ENCODE measurements around the gene GPR137.
A peak's percentile ranks its signal among the peaks of the same experiment; 100 is the strongest.

Gene GPR137, protein sequence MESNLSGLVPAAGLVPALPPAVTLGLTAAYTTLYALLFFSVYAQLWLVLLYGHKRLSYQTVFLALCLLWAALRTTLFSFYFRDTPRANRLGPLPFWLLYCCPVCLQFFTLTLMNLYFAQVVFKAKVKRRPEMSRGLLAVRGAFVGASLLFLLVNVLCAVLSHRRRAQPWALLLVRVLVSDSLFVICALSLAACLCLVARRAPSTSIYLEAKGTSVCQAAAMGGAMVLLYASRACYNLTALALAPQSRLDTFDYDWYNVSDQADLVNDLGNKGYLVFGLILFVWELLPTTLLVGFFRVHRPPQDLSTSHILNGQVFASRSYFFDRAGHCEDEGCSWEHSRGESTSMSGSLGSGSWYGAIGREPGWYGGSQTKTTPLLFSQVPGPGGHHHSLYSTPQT

DNA sequence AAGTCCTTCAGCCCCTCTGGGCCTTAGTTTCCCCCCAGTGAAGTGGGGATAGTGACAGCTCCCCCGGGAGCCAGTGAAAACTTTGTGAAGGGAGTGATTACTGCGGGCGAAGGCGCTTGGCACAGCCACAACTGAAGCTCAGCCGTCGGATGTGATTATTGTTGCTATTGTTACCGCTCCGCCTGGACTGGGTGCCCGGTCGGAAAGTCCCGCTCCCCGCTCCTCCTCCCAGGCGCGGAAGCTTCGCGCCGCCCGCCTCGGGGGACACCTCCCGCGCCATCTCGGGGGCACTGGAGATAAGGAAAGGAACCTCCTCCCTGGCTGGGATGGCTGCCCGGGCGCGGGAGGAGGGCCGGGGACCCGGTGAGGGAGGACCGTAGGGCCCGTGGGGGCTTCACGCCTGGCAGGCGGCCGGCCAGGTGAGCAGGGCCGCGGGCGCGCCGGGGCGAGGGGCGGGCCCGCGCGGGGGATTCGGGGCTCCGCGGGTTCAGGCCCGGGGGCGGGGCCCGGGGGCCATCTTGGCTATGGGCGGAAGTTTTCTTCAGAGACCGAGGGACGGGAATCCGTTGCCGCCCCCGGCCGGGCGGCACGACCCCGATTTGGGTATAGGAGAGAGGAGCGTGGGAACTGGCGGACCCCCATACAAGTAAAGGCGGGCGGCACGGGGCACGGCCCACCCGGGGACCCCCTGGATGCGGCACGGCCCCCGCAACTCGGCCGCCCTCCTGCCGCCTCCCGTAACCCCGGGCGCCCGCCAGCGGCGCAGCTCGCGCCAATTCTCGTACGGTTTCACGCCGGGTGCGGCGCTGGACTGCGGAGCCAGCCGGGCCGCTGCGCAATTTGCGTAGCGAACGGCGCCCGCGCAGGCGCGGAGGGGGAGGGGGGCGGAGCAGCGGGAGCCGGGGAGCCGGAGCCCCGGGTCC is at the start of gene GPR137:
Gene GPR137, plus strand, starts transcription at position 887 of the 923 bp plus-strand sequence. CDS start 677 bp downstream, outside the sequence.
- Histone ChIP-seq H3K9ac (ENCODE audit: low read depth in 1 of 2, low read length in 2 of 2) (peak within 1 kb of the TSS; percentile 80 to 88), H3K27ac (ENCODE audit: low read depth, low read length) (peak within 1 kb of the TSS; percentile 97), H3K27me3 (ENCODE audit: control insufficient read depth in 1 of 2, insufficient read depth in 2 of 2, low read length in 2 of 2) (peaks cover 0 to 2% of the 10 kb centered on the region in 2 donors), H3K4me3 (ENCODE audit: low read depth in 1 of 2, low read length in 2 of 2) (peak within 1 kb of the TSS; percentile 87 to 91), H3K9me3 (ENCODE audit: control insufficient read depth in 1 of 2, low read length in 2 of 2) (no peaks in the 10 kb centered on the region), H3K4me1 (ENCODE audit: control insufficient read depth in 1 of 2, insufficient read depth in 2 of 2, low read length in 2 of 2) (peaks cover 20 to 23% of the 10 kb centered on the region in 2 donors), H3K36me3 (ENCODE audit: control insufficient read depth in 1 of 2, insufficient read depth in 2 of 2, low read length in 2 of 2) (peaks cover 0 to 7% of the 10 kb centered on the region in 2 donors)

DNA sequence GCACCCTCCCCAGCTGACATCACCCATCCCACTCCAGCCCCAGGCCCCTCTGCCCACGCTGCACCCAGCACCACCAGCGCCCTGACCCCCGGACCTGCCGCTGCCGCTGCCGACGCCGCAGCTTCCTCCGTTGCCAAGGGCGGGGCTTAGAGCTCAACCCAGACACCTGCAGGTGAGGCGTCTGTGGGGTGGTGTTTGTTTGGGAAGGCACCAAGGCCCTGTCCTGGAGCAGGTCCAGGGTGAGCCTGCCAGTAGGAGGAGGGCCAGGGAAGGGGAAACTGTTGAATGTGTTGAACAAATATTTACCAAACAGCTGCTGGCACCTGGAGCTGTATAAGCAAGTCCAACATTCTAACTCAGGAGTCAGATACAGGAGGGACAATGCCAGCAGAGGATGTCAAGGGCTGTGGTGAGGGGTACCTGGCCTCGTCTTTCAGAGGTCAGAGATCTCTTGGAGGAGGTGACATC is 48.1 kb upstream of the GPR137 start:
- H3K4me1 ChIP-seq (ENCODE audit: control insufficient read depth in 1 of 2, insufficient read depth in 2 of 2, low read length in 2 of 2) = peaks cover 53 to 55% of the 10 kb centered on the region in 2 donors
- H3K9me3 ChIP-seq (ENCODE audit: control insufficient read depth in 1 of 2, low read length in 2 of 2) = no peaks in the 10 kb centered on the region
- H3K4me3 ChIP-seq (ENCODE audit: low read depth in 1 of 2, low read length in 2 of 2) = peak overlapping the region in 1 of 2 donors; percentile 7
- no peaks in the 10 kb centered on the region for H3K27me3 ChIP-seq (ENCODE audit: control insufficient read depth in 1 of 2, insufficient read depth in 2 of 2, low read length in 2 of 2)
- peak overlapping the region; percentile 34 for H3K27ac ChIP-seq (ENCODE audit: low read depth, low read length)
- H3K36me3 ChIP-seq (ENCODE audit: control insufficient read depth in 1 of 2, insufficient read depth in 2 of 2, low read length in 2 of 2) = peaks cover 0 to 5% of the 10 kb centered on the region in 2 donors
- peak overlapping the region in 1 of 2 donors; percentile 34 for H3K9ac ChIP-seq (ENCODE audit: low read depth in 1 of 2, low read length in 2 of 2)

DNA sequence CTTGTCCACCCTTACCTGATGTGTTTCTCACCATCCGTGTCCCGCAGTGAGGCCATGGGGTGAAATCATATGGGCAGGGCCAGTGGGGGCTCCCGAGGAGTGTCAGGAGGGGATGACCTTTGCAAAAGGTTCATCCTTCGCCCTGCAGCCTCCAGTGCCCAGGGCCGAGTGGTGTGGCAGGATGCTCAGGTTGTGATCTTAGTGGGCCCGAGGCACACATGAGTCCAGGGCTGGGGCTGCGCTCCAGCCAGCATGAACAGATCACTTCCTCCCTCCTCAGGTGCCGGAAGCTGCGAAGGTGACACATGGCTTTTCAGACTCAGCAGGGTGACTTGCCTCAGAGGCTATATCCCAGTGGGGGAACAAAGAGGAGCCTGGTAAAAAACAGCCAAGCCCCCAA is 47.6 kb upstream of the GPR137 start:
- Histone ChIP-seq H3K27ac (ENCODE audit: low read depth, low read length) (peak overlapping the region; percentile 53), H3K9me3 (ENCODE audit: control insufficient read depth in 1 of 2, low read length in 2 of 2) (no peaks in the 10 kb centered on the region), H3K4me3 (ENCODE audit: low read depth in 1 of 2, low read length in 2 of 2) (peak overlapping the region in 1 of 2 donors; percentile 7), H3K4me1 (ENCODE audit: control insufficient read depth in 1 of 2, insufficient read depth in 2 of 2, low read length in 2 of 2) (peaks cover 59 to 61% of the 10 kb centered on the region in 2 donors), H3K9ac (ENCODE audit: low read depth in 1 of 2, low read length in 2 of 2) (peak overlapping the region in 1 of 2 donors; percentile 34), H3K36me3 (ENCODE audit: control insufficient read depth in 1 of 2, insufficient read depth in 2 of 2, low read length in 2 of 2) (peaks cover 0 to 5% of the 10 kb centered on the region in 2 donors), H3K27me3 (ENCODE audit: control insufficient read depth in 1 of 2, insufficient read depth in 2 of 2, low read length in 2 of 2) (no peaks in the 10 kb centered on the region)

DNA sequence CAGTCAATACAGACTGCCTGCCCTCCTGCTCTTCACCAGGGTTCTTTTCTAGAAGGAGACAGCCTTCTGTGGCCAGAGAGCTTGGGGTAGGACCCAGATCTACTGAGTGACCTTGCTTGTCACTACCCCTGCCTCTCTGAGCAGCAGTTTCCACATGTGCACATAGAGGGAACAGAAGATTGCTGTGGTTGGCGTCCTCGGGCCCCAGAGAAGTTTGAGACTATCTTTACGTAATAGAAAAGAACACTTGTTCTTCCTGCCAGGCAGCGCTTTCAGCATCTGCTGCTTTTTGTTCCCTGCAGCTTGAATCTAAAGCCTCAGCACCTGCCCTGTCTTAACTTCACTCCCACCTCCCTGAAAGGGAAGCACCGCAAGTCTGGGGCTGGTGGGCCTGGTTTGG is 46.6 kb upstream of the GPR137 start:
- no peaks in the 10 kb centered on the region for H3K9me3 ChIP-seq (ENCODE audit: control insufficient read depth in 1 of 2, low read length in 2 of 2)
- H3K9ac ChIP-seq (ENCODE audit: low read depth in 1 of 2, low read length in 2 of 2) = peak overlapping the region in 1 of 2 donors; percentile 22
- peak overlapping the region; percentile 53 for H3K27ac ChIP-seq (ENCODE audit: low read depth, low read length)
- H3K27me3 ChIP-seq (ENCODE audit: control insufficient read depth in 1 of 2, insufficient read depth in 2 of 2, low read length in 2 of 2) = no peaks in the 10 kb centered on the region
- H3K4me3 ChIP-seq (ENCODE audit: low read depth in 1 of 2, low read length in 2 of 2) = no peak overlapping the region
- peaks cover 0 to 14% of the 10 kb centered on the region in 2 donors for H3K36me3 ChIP-seq (ENCODE audit: control insufficient read depth in 1 of 2, insufficient read depth in 2 of 2, low read length in 2 of 2)
- H3K4me1 ChIP-seq (ENCODE audit: control insufficient read depth in 1 of 2, insufficient read depth in 2 of 2, low read length in 2 of 2) = peaks cover 61% of the 10 kb centered on the region in 2 donors

DNA sequence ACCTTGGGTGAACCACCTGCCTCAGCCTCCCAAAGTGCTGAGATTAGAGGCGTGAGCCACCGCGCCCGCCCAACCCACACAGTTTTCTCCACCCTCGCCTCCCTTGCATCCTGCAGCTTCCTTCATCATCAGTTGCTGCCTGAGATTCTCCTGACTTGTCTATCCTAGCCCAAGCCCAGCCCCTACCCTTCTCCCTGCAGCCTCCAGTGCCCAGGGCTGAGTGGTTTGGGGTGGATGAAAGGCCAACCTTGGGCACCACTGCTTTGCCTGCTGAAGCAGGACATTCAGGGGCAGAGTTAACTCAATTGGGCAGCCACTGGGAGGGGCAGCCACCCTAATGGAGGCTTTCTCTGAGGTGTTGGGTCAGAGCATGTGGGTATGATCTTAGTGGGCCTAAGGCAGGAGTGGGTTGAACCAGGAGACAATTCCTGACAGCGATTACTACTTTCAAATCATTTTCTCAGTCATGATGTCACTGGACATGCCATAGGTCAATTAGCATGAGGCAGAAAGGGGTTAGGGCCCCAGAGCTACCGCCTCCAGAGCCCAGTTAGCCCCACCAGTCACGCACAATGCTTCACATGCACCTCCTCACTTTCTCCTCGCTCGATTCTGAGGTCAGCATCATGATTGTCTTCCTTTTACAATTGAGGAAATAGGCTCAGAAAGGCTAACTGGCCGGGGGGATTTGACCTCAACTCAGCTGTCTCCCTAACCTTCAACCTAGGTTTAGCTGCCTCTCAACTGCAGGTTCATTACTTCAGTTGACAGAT is 45.8 kb upstream of the GPR137 start:
- Histone ChIP-seq H3K4me1 (ENCODE audit: control insufficient read depth in 1 of 2, insufficient read depth in 2 of 2, low read length in 2 of 2) (peaks cover 63 to 64% of the 10 kb centered on the region in 2 donors), H3K27ac (ENCODE audit: low read depth, low read length) (peak overlapping the region; percentile 99), H3K9ac (ENCODE audit: low read depth in 1 of 2, low read length in 2 of 2) (peak overlapping the region; percentile 93 to 97), H3K4me3 (ENCODE audit: low read depth in 1 of 2, low read length in 2 of 2) (peak overlapping the region; percentile 75 to 79), H3K27me3 (ENCODE audit: control insufficient read depth in 1 of 2, insufficient read depth in 2 of 2, low read length in 2 of 2) (no peaks in the 10 kb centered on the region), H3K9me3 (ENCODE audit: control insufficient read depth in 1 of 2, low read length in 2 of 2) (no peaks in the 10 kb centered on the region), H3K36me3 (ENCODE audit: control insufficient read depth in 1 of 2, insufficient read depth in 2 of 2, low read length in 2 of 2) (peaks cover 0 to 17% of the 10 kb centered on the region in 2 donors)

DNA sequence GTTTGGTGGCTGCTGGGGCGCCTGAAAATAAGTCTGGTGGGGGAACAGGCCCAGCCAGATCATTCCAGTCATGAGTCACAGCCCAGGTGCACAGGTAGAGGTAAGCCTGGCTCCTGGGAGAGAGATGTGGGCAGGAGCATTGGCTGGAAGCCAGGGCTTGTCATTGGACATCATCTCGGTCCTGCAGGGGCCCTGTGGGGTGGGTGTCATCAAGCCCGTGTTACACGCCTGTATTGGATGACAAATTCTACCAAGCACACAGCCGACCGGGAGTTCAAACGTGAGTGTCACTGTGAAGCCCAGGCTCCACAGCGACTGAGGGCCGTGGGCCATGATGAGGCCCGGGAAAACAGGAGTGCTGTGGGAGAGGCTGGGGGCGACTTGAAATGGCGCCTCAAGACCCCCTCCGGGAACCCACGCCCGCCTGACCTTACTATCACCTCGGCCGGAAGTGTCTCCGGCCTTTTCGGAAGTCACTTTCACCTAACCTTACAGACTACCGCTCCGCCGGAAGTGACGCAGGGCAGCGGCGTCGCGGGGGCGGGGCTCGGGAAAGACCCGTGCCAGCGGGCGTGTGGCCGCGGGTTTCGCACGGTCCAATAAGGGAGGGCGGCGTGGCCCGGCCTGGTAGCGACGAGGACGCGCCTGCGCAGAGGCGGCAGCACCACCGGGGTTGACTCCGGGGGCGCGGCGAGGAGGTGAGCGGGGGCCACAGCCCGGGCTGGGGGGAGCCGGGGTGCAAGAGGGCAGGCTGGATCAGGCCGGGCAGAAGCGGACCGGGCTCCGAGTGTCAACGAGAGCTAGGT is 45.0 kb upstream of the GPR137 start, which contains the start of gene FKBP2:
Gene FKBP2, plus strand, starts transcription at position 661 of the 806 bp plus-strand sequence. CDS start 1,293 bp downstream, outside the sequence.
- Histone ChIP-seq H3K9me3 (ENCODE audit: control insufficient read depth in 1 of 2, low read length in 2 of 2) (no peaks in the 10 kb centered on the region), H3K27ac (ENCODE audit: low read depth, low read length) (peak within 1 kb of the TSS; percentile 99), H3K27me3 (ENCODE audit: control insufficient read depth in 1 of 2, insufficient read depth in 2 of 2, low read length in 2 of 2) (no peaks in the 10 kb centered on the region), H3K36me3 (ENCODE audit: control insufficient read depth in 1 of 2, insufficient read depth in 2 of 2, low read length in 2 of 2) (peaks cover 0 to 17% of the 10 kb centered on the region in 2 donors), H3K9ac (ENCODE audit: low read depth in 1 of 2, low read length in 2 of 2) (peak within 1 kb of the TSS; percentile 93 to 97), H3K4me3 (ENCODE audit: low read depth in 1 of 2, low read length in 2 of 2) (peak within 1 kb of the TSS; percentile 82 to 84), H3K4me1 (ENCODE audit: control insufficient read depth in 1 of 2, insufficient read depth in 2 of 2, low read length in 2 of 2) (peaks cover 56 to 66% of the 10 kb centered on the region in 2 donors)

DNA sequence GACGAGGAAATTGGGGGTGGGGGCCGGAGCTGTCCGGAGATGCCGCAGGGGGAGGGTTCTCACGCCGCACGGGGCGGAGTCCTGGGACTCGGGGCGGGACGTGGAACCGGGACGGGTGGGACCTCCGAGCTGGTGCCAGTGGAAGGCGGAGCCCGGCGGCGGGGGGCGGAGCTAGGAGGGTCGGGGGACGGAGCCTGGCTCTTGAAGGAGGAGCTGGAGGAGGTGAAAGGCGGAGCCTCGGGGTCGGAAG is 44.5 kb upstream of the GPR137 start:
- Histone ChIP-seq H3K9ac (ENCODE audit: low read depth in 1 of 2, low read length in 2 of 2) (peak overlapping the region in 1 of 2 donors; percentile 93), H3K9me3 (ENCODE audit: control insufficient read depth in 1 of 2, low read length in 2 of 2) (no peaks in the 10 kb centered on the region), H3K4me3 (ENCODE audit: low read depth in 1 of 2, low read length in 2 of 2) (peak overlapping the region; percentile 73 to 75), H3K36me3 (ENCODE audit: control insufficient read depth in 1 of 2, insufficient read depth in 2 of 2, low read length in 2 of 2) (peaks cover 0 to 17% of the 10 kb centered on the region in 2 donors), H3K4me1 (ENCODE audit: control insufficient read depth in 1 of 2, insufficient read depth in 2 of 2, low read length in 2 of 2) (peaks cover 56 to 67% of the 10 kb centered on the region in 2 donors), H3K27me3 (ENCODE audit: control insufficient read depth in 1 of 2, insufficient read depth in 2 of 2, low read length in 2 of 2) (no peaks in the 10 kb centered on the region), H3K27ac (ENCODE audit: low read depth, low read length) (peak overlapping the region; percentile 99)

DNA sequence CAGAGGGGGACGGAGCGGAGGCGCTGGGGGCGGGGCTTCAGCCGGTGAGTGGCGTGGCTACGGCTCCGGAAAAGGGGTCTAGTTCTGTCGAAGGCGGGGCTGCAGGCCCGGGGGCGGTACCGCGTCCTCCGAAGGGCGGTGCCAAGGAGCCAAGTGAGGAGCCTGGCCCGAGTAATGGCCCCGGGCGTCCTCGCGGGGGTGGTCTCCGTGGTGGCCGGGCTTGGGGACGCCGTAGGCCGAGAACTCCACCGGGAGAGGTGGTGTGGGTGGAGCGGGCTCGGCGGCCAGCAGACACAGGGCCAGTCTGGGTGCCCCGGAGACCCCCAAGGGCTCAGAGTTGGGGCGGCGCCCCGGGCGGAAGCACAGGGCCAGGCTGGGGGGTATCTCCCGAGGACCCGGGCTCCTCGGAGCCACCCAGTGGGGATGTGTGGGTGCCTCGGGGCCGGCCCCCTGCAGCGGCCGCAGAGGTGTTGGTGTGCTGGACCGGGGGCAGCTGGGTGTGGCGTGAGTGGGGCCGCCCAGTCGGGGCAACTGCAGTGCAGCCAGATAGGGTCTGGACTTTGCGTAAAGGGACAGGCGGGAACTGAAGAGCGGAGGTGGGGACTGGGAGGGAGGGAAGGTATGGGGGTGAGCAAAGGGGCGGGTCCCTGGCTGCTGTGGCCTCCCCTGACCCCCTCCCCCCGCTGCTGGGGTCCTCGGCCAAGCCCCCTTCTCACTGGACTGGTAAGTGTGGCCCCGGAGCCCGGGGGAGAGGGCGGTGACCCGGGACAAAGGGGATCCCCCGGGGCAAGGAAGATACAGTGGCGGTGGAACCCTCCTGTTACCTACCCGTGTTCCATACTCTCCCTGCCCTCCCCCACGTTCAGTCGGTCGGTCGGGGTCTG is 43.9 kb upstream of the GPR137 start:
- H3K4me1 ChIP-seq (ENCODE audit: control insufficient read depth in 1 of 2, insufficient read depth in 2 of 2, low read length in 2 of 2) = peaks cover 56 to 67% of the 10 kb centered on the region in 2 donors
- peak overlapping the region; percentile 99 for H3K27ac ChIP-seq (ENCODE audit: low read depth, low read length)
- H3K27me3 ChIP-seq (ENCODE audit: control insufficient read depth in 1 of 2, insufficient read depth in 2 of 2, low read length in 2 of 2) = no peaks in the 10 kb centered on the region

More for the DNA sequence above, 43.9 kb upstream of the GPR137 start:
- H3K4me3 ChIP-seq (ENCODE audit: low read depth in 1 of 2, low read length in 2 of 2) = peak overlapping the region; percentile 82 to 84
- H3K9me3 ChIP-seq (ENCODE audit: control insufficient read depth in 1 of 2, low read length in 2 of 2) = no peaks in the 10 kb centered on the region
- peak overlapping the region; percentile 79 to 94 for H3K9ac ChIP-seq (ENCODE audit: low read depth in 1 of 2, low read length in 2 of 2)
- peaks cover 0 to 17% of the 10 kb centered on the region in 2 donors for H3K36me3 ChIP-seq (ENCODE audit: control insufficient read depth in 1 of 2, insufficient read depth in 2 of 2, low read length in 2 of 2)
